ENCODE measurements around the gene ODAPH.

DNA sequence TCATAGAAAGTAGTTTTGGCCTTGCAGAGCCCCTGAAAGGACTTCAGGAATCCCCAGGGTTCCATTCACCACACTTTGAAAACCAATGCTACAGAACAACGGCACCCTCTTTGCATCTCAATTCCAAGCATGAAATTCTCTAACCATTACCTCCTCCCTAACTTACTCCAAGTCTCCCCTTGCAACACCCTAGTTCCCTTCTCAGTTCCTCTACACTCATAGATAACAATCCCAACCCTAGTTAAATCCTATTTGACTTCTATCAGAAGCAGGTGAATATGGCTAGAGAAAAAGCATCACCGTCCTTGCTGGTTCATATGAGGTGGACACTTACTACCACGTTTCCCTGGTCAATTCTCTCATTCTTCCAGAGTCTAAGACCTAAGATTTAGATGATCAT, 44.0 kb upstream of the ODAPH start:
- TF ChIP-seq, protein P1, sequence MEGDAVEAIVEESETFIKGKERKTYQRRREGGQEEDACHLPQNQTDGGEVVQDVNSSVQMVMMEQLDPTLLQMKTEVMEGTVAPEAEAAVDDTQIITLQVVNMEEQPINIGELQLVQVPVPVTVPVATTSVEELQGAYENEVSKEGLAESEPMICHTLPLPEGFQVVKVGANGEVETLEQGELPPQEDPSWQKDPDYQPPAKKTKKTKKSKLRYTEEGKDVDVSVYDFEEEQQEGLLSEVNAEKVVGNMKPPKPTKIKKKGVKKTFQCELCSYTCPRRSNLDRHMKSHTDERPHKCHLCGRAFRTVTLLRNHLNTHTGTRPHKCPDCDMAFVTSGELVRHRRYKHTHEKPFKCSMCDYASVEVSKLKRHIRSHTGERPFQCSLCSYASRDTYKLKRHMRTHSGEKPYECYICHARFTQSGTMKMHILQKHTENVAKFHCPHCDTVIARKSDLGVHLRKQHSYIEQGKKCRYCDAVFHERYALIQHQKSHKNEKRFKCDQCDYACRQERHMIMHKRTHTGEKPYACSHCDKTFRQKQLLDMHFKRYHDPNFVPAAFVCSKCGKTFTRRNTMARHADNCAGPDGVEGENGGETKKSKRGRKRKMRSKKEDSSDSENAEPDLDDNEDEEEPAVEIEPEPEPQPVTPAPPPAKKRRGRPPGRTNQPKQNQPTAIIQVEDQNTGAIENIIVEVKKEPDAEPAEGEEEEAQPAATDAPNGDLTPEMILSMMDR (IDR thresholded peaks at IDR 0.05): no peak
- no peak for TF ChIP-seq POLR2A (IDR thresholded peaks at IDR 0.05)

All from esophagus squamous epithelium (tissue), 4 donors.